Ascending aorta (tissue), 2 donors: ENCODE results near the gene MAML2. TPM values are rescaled to one million over a fixed set of nuclear protein-coding genes. Genes with fewer than 3 reads are reported as not detected.

ENCODE experiments used
- DNase-seq, 2 donors: peaks; one replicate each; pipeline ENCODE4 v3.0.0-alpha.2; 2019; ENCODE audit warnings: low spot score in 2 of 2
- H3K27ac ChIP-seq, 2 donors: fragments of 200-600 bp; sonication (generic); one replicate each; pipeline ENCODE4 v1.5.1; 2016 to 2017; ENCODE audit warnings: mild to moderate bottlenecking in 1 of 2
- H3K27me3 ChIP-seq: fragments of 200-600 bp; sonication (generic); one replicate; pipeline ENCODE4 v1.5.1; 2017
- H3K36me3 ChIP-seq, 2 donors: fragments of 200-600 bp; sonication (generic); one replicate each; pipeline ENCODE4 v1.5.1; 2016
- H3K4me1 ChIP-seq, 2 donors: fragments of 200-600 bp; sonication (generic); one replicate each; pipeline ENCODE4 v1.5.1; 2016 to 2017; ENCODE audit warnings: mild to moderate bottlenecking in 1 of 2
- H3K4me3 ChIP-seq, 2 donors: fragments of 200-600 bp; sonication (generic); one replicate each; pipeline ENCODE4 v1.5.1; 2016 to 2017; ENCODE audit warnings: mild to moderate bottlenecking in 1 of 2
- H3K9me3 ChIP-seq, 2 donors: fragments of 200-600 bp; sonication (generic); one replicate each; pipeline ENCODE4 v1.5.1; 2016
- intact Hi-C: fragments of 100-400 bp; cut with DNase I; formaldehyde crosslinking; loops from one replicate; pipeline ENCODE4 v1.15.1; 2023
- total RNA-seq: library from RNA; depleted of rRNA; stranded (reverse); fragments of >200 nt; gene quantifications from one replicate; pipeline ENCODE4 v1.1.0, GENCODE V29; 2016
- TF ChIP-seq, protein P1 (sequence below), 3 experiments: fragments of 200-600 bp in 2 of 3; fragments of 450-650 bp in 1 of 3; sonication (generic) in 2 of 3; IDR thresholded peaks; one replicate each; pipeline ENCODE4 v1.5.1; 2016 to 2019; ENCODE audit warnings: antibody characterized with exemption in 3 of 3, mild to moderate bottlenecking in 1 of 3, moderate library complexity in 1 of 3

The MAML2 gene
- total RNA-seq, 1 donor from 2014 or later: 13.2 TPM

DNA sequence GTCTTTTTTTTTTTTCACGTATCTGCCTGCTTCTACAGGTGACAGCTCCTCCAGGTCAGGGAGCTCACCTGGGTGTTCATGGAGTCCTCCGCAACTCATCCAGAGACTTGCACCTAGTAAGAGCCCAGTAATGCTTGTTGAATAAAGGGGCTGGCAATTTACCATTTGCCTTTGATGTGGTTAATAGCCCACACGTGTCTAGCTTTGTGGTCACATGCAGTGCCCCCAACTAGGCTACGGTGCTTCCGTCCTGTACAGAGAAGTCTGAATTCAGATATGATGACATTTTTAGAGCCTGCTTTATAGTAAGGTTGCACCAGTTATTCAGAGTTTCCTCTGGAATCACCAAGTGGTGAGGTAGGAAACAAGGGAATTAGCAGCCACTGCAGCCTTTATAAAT, 219.7 kb downstream of the MAML2 start:
- DNase-seq: no peak
- Histone ChIP-seq H3K9me3 (no peaks in the 10 kb centered on the region), H3K27ac (no peak overlapping the region), H3K27me3 (no peaks in the 10 kb centered on the region), H3K4me3 (no peak overlapping the region), H3K36me3 (no peaks in the 10 kb centered on the region), H3K4me1 (no peaks in the 10 kb centered on the region)
- intact Hi-C loops: no loop called here
- TF ChIP-seq, protein P1, sequence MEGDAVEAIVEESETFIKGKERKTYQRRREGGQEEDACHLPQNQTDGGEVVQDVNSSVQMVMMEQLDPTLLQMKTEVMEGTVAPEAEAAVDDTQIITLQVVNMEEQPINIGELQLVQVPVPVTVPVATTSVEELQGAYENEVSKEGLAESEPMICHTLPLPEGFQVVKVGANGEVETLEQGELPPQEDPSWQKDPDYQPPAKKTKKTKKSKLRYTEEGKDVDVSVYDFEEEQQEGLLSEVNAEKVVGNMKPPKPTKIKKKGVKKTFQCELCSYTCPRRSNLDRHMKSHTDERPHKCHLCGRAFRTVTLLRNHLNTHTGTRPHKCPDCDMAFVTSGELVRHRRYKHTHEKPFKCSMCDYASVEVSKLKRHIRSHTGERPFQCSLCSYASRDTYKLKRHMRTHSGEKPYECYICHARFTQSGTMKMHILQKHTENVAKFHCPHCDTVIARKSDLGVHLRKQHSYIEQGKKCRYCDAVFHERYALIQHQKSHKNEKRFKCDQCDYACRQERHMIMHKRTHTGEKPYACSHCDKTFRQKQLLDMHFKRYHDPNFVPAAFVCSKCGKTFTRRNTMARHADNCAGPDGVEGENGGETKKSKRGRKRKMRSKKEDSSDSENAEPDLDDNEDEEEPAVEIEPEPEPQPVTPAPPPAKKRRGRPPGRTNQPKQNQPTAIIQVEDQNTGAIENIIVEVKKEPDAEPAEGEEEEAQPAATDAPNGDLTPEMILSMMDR (IDR thresholded peaks at IDR 0.05): no peak

DNA sequence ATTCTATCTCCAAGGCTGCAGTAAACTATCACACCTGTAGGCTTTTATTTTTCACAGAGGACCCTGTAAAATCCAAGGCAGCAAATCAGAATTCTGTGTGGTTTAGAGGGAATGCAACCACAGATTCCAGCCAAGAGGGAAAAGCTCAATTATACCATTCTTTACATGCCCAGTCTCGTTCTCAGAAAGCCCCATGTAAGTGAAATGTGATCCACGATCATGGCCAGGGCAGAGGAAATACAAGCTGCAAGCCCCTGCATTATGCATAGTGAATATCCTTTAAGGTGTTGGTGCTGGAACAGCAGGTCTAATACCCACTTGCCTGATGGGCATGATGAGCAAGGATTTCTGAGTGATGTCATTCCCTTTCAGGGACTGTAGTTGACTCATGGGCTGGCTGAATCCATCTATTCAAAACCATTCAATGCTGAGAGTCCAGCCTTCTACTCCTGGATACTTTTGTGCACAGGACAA, 220.4 kb downstream of the MAML2 start:
- Histone ChIP-seq H3K27me3 (no peaks in the 10 kb centered on the region), H3K9me3 (no peaks in the 10 kb centered on the region), H3K4me1 (no peaks in the 10 kb centered on the region), H3K36me3 (no peaks in the 10 kb centered on the region), H3K27ac (no peak overlapping the region), H3K4me3 (no peak overlapping the region)
- TF ChIP-seq, protein P1 (IDR thresholded peaks at IDR 0.05): no peak
- intact Hi-C loops: no loop called here
- no peak for DNase-seq

DNA sequence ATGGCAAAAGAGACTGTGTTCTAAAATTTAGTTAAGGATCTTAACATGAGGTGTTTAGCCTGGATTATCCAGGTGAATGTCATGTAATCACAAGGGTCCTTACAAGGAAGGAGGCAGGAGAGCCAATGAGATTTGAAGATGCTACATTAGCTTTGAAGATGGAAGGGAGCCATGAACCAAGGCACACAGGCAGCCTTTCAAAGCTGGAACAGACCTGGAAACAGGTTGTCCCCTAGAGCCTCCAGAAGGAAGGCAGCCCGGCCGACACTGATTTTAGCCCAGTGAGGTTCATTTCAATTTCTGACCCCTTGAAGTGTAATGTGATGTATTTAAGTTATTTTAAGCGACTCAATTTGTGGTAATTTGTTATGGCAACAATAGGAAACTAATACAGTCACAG, 223.8 kb downstream of the MAML2 start:
- no peaks in the 10 kb centered on the region for H3K4me1 ChIP-seq
- no peak overlapping the region for H3K27ac ChIP-seq
- H3K9me3 ChIP-seq: no peaks in the 10 kb centered on the region
- intact Hi-C loops: no loop called here
- no peak for DNase-seq
- no peak overlapping the region for H3K4me3 ChIP-seq
- H3K36me3 ChIP-seq: no peaks in the 10 kb centered on the region
- no peaks in the 10 kb centered on the region for H3K27me3 ChIP-seq
- TF ChIP-seq, protein P1 (IDR thresholded peaks at IDR 0.05): no peak

DNA sequence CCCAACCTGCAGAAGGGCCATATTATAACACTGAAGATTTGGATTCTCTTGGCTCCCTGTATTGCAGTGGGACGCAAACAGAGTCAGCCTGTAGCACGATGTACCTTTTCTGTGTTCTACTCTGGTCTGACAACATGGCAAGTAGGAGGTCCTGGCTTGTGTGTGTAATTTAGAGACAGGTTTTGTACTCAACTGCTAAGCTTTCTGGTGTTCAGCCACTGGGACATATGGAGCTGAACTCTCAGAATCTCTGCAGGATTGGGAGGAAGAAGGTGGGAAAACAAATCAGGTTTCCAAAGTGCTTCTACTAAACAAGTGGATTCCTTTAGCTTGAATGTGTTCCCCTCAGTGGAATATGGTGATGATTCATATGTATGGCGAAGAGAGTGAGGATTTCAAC, 226.6 kb downstream of the MAML2 start:
- TF ChIP-seq, protein P1 (IDR thresholded peaks at IDR 0.05): no peak
- intact Hi-C loops: no loop called here

DNA sequence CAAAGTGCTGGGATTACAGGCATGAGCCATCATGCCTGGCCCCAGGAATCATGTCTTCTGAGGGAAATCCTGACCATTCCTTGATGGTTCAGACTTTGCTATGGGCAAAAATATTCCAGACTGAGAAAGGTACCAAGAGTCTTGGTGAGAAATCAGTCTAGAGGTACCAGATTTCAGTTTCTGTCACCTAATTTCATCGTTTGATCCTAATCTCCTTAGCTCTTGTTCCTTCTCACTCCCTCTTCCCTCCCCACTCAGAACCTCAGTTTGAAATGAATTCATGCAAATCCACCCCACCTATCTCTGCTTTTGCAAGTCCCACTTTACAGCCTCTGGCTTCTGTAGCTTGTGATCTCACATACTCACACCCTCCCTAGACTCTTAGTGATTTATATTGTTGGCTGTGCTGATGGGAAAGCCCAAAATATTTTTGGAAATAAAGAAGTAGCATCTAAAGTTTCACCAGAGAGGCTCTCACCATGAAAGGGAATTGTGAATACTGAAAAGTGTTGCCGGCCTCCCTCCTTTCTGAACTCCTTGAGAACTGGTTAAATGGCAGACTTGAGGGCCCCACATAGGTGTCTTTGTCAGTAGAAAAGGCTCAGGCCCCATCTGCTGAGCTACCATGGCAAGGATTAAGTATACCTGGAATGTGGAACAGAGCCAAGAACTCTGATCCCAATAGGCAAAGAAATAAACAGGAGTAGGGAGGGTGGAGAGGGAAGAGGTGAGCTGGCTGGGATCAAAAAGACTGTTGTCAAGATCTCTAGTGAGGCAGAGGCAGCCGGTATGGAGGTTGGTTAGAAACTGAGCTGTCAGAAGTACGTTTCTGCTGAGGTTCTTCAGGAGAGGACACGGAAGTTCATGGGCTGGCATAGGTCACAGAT, 228.6 kb downstream of the MAML2 start:
- no peaks in the 10 kb centered on the region for H3K9me3 ChIP-seq
- H3K36me3 ChIP-seq: no peaks in the 10 kb centered on the region
- H3K27ac ChIP-seq: peak overlapping the region; percentile 81 to 89
- no peak overlapping the region for H3K4me3 ChIP-seq
- H3K4me1 ChIP-seq: peaks cover 7 to 16% of the 10 kb centered on the region in 2 donors
- TF ChIP-seq, protein P1 (IDR thresholded peaks at IDR 0.05): no peak
- H3K27me3 ChIP-seq: no peaks in the 10 kb centered on the region
- intact Hi-C loops: loop anchor here (2.0 to 5.0 kb wide), 3 partner anchors 28 to 102 kb away; no protein-coding TSS in a partner anchor
- no peak for DNase-seq

More for the DNA sequence above, 226.6 kb downstream of the MAML2 start:
- H3K4me3 ChIP-seq: no peak overlapping the region
- H3K27ac ChIP-seq: no peak overlapping the region
- H3K9me3 ChIP-seq: no peaks in the 10 kb centered on the region
- no peaks in the 10 kb centered on the region for H3K27me3 ChIP-seq
- no peaks in the 10 kb centered on the region for H3K36me3 ChIP-seq
- peaks cover 7 to 16% of the 10 kb centered on the region in 2 donors for H3K4me1 ChIP-seq
- no peak for DNase-seq
